ENCODE results near the gene PRIM1. TPM values are rescaled to one million over a fixed set of nuclear protein-coding genes. Genes with fewer than 3 reads are reported as not detected.

The PRIM1 gene
- total RNA-seq, 4 donors from 2014 or later: 6.0 to 71.7 (median 28.6) TPM; not detected in 1

GRCh38 chr12:56721216-56721615 lies 30.9 kb downstream of the PRIM1 start:
- intact Hi-C loops (cut with DNase I; ENCODE audit: low total_unique reads): loop anchor here (10.0 kb wide), 1 partner anchor 86 kb away; the partner anchor contains the start of gene BAZ2A
- no peaks in the 10 kb centered on the region for H3K9me3 ChIP-seq
- H3K27ac ChIP-seq: no peak overlapping the region
- H3K36me3 ChIP-seq: no peaks in the 10 kb centered on the region
- no peaks in the 10 kb centered on the region for H3K27me3 ChIP-seq
- TF ChIP-seq CTCF (IDR thresholded peaks at IDR 0.05): no peak
- TF ChIP-seq POLR2A (IDR thresholded peaks at IDR 0.05): no peak
- H3K4me3 ChIP-seq: no peak overlapping the region
- peaks cover 14 to 28% of the 10 kb centered on the region in 2 donors for H3K4me1 ChIP-seq
- no peak for DNase-seq

GRCh38 chr12:56720731-56721151 lies 31.4 kb downstream of the PRIM1 start:
- Histone ChIP-seq H3K27ac (no peak overlapping the region), H3K4me1 (peaks cover 14 to 33% of the 10 kb centered on the region in 2 donors), H3K36me3 (no peaks in the 10 kb centered on the region), H3K27me3 (no peaks in the 10 kb centered on the region), H3K9me3 (no peaks in the 10 kb centered on the region), H3K4me3 (no peak overlapping the region)
- TF ChIP-seq CTCF (IDR thresholded peaks at IDR 0.05) (no peak), POLR2A (IDR thresholded peaks at IDR 0.05) (no peak)
- no peak for DNase-seq
- intact Hi-C loops (cut with DNase I; ENCODE audit: low total_unique reads): loop anchor here (10.0 kb wide), 1 partner anchor 86 kb away; the partner anchor contains the start of gene BAZ2A

GRCh38 chr12:56719056-56719455 lies 33.1 kb downstream of the PRIM1 start:
- Histone ChIP-seq H3K4me3 (no peak overlapping the region), H3K27me3 (no peaks in the 10 kb centered on the region), H3K4me1 (peaks cover 14 to 33% of the 10 kb centered on the region in 2 donors), H3K36me3 (no peaks in the 10 kb centered on the region), H3K27ac (no peak overlapping the region), H3K9me3 (no peaks in the 10 kb centered on the region)
- intact Hi-C loops (cut with DNase I; ENCODE audit: low total_unique reads): no loop called here
- DNase-seq: no peak
- TF ChIP-seq CTCF (IDR thresholded peaks at IDR 0.05) (no peak), POLR2A (IDR thresholded peaks at IDR 0.05) (no peak)

GRCh38 chr12:56718636-56719035 lies 33.5 kb downstream of the PRIM1 start:
- no peak overlapping the region for H3K4me3 ChIP-seq
- DNase-seq: no peak
- no peaks in the 10 kb centered on the region for H3K27me3 ChIP-seq
- H3K9me3 ChIP-seq: no peaks in the 10 kb centered on the region
- no peaks in the 10 kb centered on the region for H3K36me3 ChIP-seq
- no peak overlapping the region for H3K27ac ChIP-seq
- TF ChIP-seq CTCF (IDR thresholded peaks at IDR 0.05) (no peak), POLR2A (IDR thresholded peaks at IDR 0.05) (no peak)
- peaks cover 14 to 33% of the 10 kb centered on the region in 2 donors for H3K4me1 ChIP-seq
- intact Hi-C loops (cut with DNase I; ENCODE audit: low total_unique reads): no loop called here

GRCh38 chr12:56718149-56718548 lies 34.0 kb downstream of the PRIM1 start:
- Histone ChIP-seq H3K36me3 (no peaks in the 10 kb centered on the region), H3K4me3 (no peak overlapping the region)

More at GRCh38 chr12:56718149-56718548, 34.0 kb downstream of the PRIM1 start:
- Histone ChIP-seq H3K27ac (no peak overlapping the region), H3K4me1 (peaks cover 14 to 33% of the 10 kb centered on the region in 2 donors), H3K27me3 (no peaks in the 10 kb centered on the region), H3K9me3 (no peaks in the 10 kb centered on the region)
- intact Hi-C loops (cut with DNase I; ENCODE audit: low total_unique reads): no loop called here
- no peak for DNase-seq
- TF ChIP-seq POLR2A (IDR thresholded peaks at IDR 0.05) (no peak), CTCF (IDR thresholded peaks at IDR 0.05) (no peak)

Measured in uterus (tissue), 4 donors.